HG02884 (cell line): Measurements from ENCODE around the gene TINAG.
"Not testable (repeated sequence)": the region's sequence is repeated elsewhere in the genome, so short reads cannot be mapped to it uniquely, and the experiment has no call there.

Experiments used
- ATAC-seq: cut with Tn5 transposase; IDR thresholded peaks from one replicate; pipeline ENCODE4 v1.9.1; 2021; ENCODE audit warnings: mild to moderate bottlenecking, moderate library complexity; ENCODE audit not compliant: unreplicated experiment

Gene TINAG

GRCh38 chr6:54307439-54307910 lies 766 bp upstream of the TINAG start:
- no peak for ATAC-seq

DNA sequence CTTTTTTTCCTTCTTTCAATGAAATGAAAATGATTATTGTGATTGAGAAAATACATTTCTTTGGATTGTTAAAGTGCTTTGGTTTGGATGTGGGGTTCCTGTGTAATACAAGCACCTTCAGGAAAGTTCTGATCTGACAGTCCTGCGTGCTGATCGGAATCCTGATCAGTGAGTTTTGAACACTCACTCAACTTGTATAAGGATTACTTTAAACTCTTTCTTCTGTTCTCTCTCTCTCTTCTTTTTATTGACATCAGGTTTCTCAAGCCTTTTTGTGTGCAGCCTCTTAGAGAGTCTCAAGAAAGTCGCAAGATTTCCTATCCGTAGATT lies 710 bp downstream of the TINAG start:
- no peak for ATAC-seq

DNA sequence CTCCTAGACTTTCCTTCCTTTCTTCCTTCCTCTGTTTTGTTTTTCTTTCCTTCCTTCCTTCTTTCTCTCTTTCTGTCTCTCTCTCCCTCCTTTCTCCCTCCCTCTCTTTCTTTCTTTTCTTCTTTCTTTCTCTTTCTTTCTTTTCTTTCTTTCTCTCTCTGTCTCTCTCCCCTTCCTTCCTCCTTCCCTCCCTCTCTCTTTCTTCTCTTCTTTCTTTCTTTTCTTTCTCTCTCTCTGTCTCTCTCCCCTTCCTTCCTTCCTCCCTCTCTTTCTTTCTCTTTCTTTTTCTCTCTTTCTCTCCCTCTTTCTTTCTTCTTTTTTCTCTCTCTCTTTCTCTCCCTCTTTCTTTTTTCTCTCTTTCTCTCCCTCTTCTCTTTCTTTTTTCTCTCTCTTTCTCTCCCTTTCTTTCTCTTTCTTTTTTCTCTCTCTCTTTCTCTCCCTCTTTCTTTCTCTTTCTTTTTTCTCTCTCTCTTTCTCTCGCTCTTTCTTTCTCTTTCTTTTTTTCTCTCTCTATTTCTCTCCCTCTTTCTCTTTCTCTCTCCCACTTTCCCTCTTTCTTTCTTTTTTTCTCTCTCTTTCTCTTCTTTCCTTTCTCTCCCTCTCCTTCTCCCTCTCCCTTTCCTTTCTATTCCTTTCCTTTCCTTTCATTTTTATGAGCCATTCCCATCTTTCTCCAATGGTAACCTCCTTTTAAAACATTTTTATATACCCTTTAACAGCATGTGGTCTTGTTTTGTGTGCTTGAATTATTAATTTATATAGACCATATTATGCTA lies 2.3 kb downstream of the TINAG start:
- ATAC-seq: no peak

DNA sequence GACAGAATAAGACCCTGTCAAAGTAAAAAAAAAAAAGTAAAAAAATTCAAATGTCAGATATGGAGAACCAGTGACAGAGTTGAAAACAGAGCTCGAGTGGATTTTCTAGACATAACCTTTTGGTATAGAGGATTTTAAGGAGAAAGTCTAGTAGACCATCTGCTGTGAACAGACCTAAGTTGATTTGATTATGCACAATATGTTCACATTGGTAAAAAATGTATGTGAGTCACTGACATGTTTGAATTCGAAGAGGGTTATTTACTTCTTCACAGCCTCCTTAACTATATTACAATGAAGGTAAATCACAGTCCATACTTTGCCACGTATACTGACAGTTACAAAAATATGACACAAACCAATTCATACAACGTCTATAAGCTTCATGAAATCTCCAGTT lies 7.4 kb downstream of the TINAG start:
- ATAC-seq: no peak

DNA sequence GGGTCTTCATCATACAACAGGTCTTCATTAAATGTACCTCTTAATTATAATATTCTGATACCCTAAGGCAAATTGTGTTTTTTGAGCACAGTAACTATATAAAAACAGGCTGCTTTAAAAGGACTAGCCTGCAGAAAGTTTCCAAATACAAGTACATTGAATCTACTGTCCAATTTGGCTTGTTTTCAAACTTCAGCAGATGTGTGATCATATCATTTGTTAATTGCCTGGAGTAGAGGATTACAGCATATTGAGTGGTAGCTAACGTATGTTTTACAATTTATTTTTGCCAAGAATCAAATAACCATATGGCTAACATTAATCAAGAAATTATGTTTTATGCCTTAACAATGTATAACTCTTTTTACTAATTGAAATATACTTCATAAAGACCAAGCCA lies 12.6 kb downstream of the TINAG start:
- no peak for ATAC-seq

DNA sequence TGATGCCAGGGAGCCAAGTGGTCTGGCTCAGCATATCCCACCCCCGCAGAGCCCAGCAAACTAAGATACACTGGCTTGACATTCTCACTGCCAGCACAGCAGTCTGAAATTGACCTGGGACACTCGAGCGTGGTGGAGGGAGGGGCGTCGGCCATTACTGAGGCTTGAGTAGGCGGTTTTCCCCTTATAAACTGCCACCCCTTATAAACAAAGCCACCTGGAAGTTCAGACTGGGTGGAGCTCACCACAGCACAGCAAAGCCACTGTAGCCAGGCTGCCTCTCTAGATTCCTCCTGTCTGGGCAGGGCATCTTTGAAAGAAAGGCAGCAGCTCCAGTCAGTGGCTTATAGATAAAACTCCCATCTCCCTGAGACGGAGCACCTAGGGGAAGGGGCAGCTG lies 19.4 kb downstream of the TINAG start:
- ATAC-seq: no peak

GRCh38 chr6:54331571-54331970 lies 23.3 kb downstream of the TINAG start:
- not testable (repeated sequence) for ATAC-seq

DNA sequence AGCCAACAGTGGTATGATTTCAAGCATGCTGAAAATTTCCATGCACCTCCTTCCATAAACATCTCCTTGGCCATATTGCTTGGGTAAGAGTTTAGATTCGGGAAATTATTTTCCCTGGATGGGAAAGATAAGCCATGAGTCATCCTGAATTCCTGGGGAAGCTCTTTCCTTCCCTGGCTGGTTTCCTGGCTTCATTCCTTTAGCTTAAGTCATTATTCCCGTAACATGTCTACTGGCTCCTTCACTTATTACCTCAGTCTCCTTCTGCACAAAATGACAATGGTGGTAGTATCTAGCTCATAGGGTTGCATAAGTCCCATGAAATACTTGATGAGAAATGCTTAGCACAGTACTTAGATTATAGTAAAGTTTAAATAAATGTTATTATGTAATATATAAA lies 27.6 kb downstream of the TINAG start:
- ATAC-seq: no peak

- ATAC-seq: no peak
These were observed 45.7 kb downstream of the TINAG start for GRCh38 chr6:54353975-54354374.

GRCh38 chr6:54354608-54355007 lies 46.4 kb downstream of the TINAG start:
- ATAC-seq: no peak

GRCh38 chr6:54357141-54357540 lies 48.9 kb downstream of the TINAG start:
- no peak for ATAC-seq

- no peak for ATAC-seq
These were observed 52.9 kb downstream of the TINAG start for GRCh38 chr6:54361188-54361587.

GRCh38 chr6:54361734-54362133 lies 53.5 kb downstream of the TINAG start:
- ATAC-seq: no peak

GRCh38 chr6:54366667-54367327 lies 58.6 kb downstream of the TINAG start:
- no peak for ATAC-seq

DNA sequence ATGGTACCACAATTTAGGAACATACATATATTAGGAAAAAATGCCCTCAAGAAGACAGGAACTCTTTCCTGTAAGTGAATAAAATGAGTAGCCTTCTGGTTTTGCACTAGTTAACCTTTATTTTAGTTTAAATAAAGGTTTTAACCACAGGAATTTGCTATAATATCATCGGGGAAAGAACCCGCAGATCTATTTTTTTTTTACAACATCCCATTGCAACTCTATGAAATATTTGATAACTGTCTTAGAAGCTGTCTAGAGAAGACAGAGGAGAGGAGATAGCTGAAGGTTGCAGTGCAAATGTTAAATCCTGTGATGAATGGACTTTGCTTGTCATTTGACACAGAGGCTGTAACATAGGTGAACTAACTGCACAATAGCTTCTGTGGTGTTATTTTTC lies 69.5 kb downstream of the TINAG start:
- no peak for ATAC-seq

DNA sequence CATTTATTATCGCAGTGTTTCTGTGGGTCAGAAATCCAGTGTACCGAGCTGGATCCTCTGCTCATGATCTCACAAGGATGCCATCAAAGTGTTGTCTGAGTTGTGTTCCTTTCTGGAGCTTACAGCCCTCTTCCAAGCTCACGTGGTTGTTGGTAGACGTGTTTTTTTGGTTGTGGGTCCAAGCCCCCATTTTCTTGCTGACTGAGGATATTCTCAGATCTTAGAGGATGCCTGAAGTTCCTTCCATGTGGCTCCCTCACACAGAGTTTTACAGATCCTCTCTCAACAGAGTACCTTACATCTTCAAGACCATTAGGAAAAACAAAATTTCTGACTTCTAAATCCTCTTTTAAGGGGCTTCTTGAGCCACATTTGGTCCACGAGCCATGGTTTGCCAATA lies 78.1 kb downstream of the TINAG start:
- ATAC-seq: no peak

GRCh38 chr6:54390362-54390761 lies 82.1 kb downstream of the TINAG start:
- ATAC-seq: no peak

DNA sequence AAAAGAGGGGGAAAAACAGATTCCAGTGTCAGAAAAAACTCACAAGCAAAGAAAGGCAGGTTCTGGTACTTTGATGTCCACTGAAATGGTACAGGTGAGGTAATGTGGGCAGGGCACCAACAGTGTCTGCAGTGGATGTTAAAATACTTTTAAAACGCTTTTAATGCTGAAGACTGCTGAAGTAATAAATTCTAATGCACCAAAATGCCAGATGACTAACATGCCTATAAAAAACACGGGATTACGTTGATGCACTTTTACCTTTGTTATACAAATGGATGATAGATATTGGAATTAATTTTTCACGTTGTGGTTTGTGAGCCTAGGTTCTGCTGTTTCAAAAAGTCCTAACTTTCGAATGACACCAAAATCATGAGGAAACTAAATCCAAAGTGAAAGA lies 83.3 kb downstream of the TINAG start:
- ATAC-seq: no peak

- no peak for ATAC-seq
These were observed 94.9 kb downstream of the TINAG start for GRCh38 chr6:54403096-54403495.

DNA sequence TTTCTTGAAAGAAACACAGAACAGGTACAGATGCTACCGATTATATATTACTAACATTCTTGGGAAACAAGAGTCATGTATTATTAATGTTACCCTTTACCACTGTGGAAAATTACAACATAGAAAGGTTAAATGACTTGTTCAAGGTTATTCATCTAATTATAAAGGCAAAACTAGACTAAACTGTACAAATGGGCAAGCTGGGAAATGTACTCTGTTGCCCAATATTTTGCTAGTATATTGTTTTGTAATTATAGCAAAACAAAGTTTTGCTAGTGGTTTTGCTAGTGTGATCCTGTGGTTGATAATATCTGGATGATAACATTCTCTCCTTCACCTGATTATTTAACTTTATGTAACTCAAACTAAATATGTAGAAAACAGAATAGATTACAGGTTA lies 96.5 kb downstream of the TINAG start:
- ATAC-seq: no peak

GRCh38 chr6:54411767-54412166 lies 103.5 kb downstream of the TINAG start:
- no peak for ATAC-seq

DNA sequence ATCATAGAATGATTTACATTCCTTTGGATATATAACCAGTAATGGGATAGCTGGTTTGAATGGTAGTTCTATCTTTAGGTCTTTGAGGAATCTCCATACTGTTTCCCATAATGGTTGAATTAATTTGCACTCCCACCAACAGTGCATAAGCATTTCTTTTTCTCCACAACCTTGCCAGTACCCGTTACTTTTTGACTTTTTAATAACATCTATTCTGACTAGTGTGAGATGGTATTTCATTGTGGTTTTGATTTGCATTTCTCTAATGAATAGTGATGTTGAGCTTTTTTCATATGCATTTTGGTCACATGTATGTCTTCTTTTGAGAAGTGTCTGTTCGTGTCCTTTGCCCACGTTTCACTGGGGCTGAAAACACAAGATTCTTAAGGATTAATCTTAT lies 107.3 kb downstream of the TINAG start:
- no peak for ATAC-seq

GRCh38 chr6:54419885-54420284 lies 111.6 kb downstream of the TINAG start:
- ATAC-seq: no peak
